Hepatocyte (in vitro differentiated cells): ENCODE results near the gene MPEG1.

Experiments
- CTCF ChIP-seq: fragments of 200-600 bp; sonication (generic); IDR thresholded peaks from 2 replicates; pipeline ENCODE4 v1.5.1; 2016; ENCODE audit warnings: antibody characterized with exemption, mild to moderate bottlenecking; ENCODE audit not compliant: poor library complexity
- EZH2 ChIP-seq: fragments of 200-600 bp; sonication (generic); IDR thresholded peaks from 2 replicates; pipeline ENCODE4 v1.6.1; 2016; ENCODE audit warnings: antibody characterized with exemption, mild to moderate bottlenecking, borderline replicate concordance
- EZH2phosphoT487 ChIP-seq: fragments of 200-600 bp; sonication (generic); IDR thresholded peaks from one replicate; pipeline ENCODE4 v1.6.1; 2018; ENCODE audit warnings: antibody characterized with exemption, mild to moderate bottlenecking, low read depth, moderate library complexity; ENCODE audit not compliant: unreplicated experiment, severe bottlenecking

GRCh38 chr11:59207988-59208451, 4.7 kb downstream of the MPEG1 start:
- TF ChIP-seq CTCF (peak; percentile 72), EZH2 (no peak), EZH2phosphoT487 (no peak)
